GM23338 (cell line): ENCODE measurements around the gene KIF3B. TPM values are rescaled to one million over a fixed set of nuclear protein-coding genes. Genes with fewer than 3 reads are reported as not detected.

Experiments used
- ATAC-seq: fragments of 200-7000 bp; cut with Tn5 transposase; 3 replicates; pipeline ENCODE4 v1.9.1; 2020
- DNase-seq: peaks from one replicate; pipeline ENCODE4 v3.0.0-alpha.2; 2015; ENCODE audit warnings: low spot score
- H2AFZ ChIP-seq: fragments of 200-600 bp; sonication (generic); 2 replicates; pipeline ENCODE4 v1.8.0; 2016; ENCODE audit warnings: antibody characterized with exemption, mild to moderate bottlenecking, moderate library complexity
- H3F3A ChIP-seq: fragments of 200-600 bp; sonication (generic); replicated peaks from 2 replicates; pipeline ENCODE4 v1.8.0; 2017; ENCODE audit warnings: antibody characterized with exemption, mixed run types, low read depth
- H3K27ac ChIP-seq: fragments of 200-600 bp; sonication (generic); 2 replicates; pipeline ENCODE4 v1.6.1; 2016; ENCODE audit warnings: low read depth
- H3K27me3 ChIP-seq: fragments of 200-600 bp; sonication (generic); 2 replicates; pipeline ENCODE4 v1.8.0; 2016; ENCODE audit warnings: mild to moderate bottlenecking, mixed run types, moderate library complexity; ENCODE audit not compliant: insufficient read depth
- H3K36me3 ChIP-seq: fragments of 200-600 bp; sonication (generic); 2 replicates; pipeline ENCODE4 v1.8.0; 2016; ENCODE audit warnings: mild to moderate bottlenecking; ENCODE audit not compliant: insufficient read depth
- H3K4me1 ChIP-seq: fragments of 200-600 bp; sonication (generic); 2 replicates; pipeline ENCODE4 v1.8.0; 2016; ENCODE audit warnings: mild to moderate bottlenecking, moderate library complexity; ENCODE audit not compliant: insufficient read depth
- H3K4me2 ChIP-seq: fragments of 200-600 bp; sonication (generic); 2 replicates; pipeline ENCODE4 v1.7.1; 2017; ENCODE audit warnings: mixed run types
- H3K4me3 ChIP-seq: fragments of 200-600 bp; sonication (generic); 2 replicates; pipeline ENCODE4 v1.6.1; 2016; ENCODE audit warnings: mixed run types
- H3K79me2 ChIP-seq: fragments of 200-600 bp; sonication (generic); replicated peaks from 2 replicates; pipeline ENCODE4 v1.8.0; 2017; ENCODE audit warnings: mild to moderate bottlenecking; ENCODE audit not compliant: insufficient read depth
- H3K9me2 ChIP-seq: fragments of 200-600 bp; sonication (generic); 2 replicates; pipeline ENCODE4 v1.8.0; 2017; ENCODE audit not compliant: insufficient read depth
- H4K20me1 ChIP-seq: fragments of 200-600 bp; sonication (generic); replicated peaks from 2 replicates; pipeline ENCODE4 v1.8.0; 2017; ENCODE audit warnings: mild to moderate bottlenecking; ENCODE audit not compliant: insufficient read depth
- H3K27ac Mint-ChIP-seq: 2 replicates; pipeline ENCODE4 v1.8.0; 2020; ENCODE audit warnings: inconsistent platforms, mild to moderate bottlenecking, moderate library complexity, mixed read lengths
- H3K27me3 Mint-ChIP-seq: 3 replicates; pipeline ENCODE4 v1.8.0; 2022; ENCODE audit warnings: low read depth, mild to moderate bottlenecking, moderate library complexity, mixed read lengths, inconsistent platforms; ENCODE audit not compliant: insufficient read depth, poor library complexity
- H3K36me3 Mint-ChIP-seq: 3 replicates; pipeline ENCODE4 v1.8.0; 2021; ENCODE audit warnings: low read depth, mild to moderate bottlenecking, inconsistent platforms, moderate library complexity, mixed read lengths
- H3K4me1 Mint-ChIP-seq: 3 replicates; pipeline ENCODE4 v1.8.0; 2020; ENCODE audit warnings: mild to moderate bottlenecking, inconsistent platforms, mixed read lengths
- H3K4me3 Mint-ChIP-seq: 3 replicates; pipeline ENCODE4 v1.8.0; 2021; ENCODE audit warnings: moderate library complexity, mild to moderate bottlenecking, inconsistent platforms, mixed read lengths
- H3K9me3 Mint-ChIP-seq: 3 replicates; pipeline ENCODE4 v1.8.0; 2020; ENCODE audit warnings: moderate library complexity, mild to moderate bottlenecking, inconsistent platforms, mixed read lengths
- EZH2 ChIP-seq: fragments of 200-600 bp; sonication (generic); IDR thresholded peaks from one replicate; pipeline ENCODE4 v1.8.0; 2017; ENCODE audit warnings: antibody characterized with exemption, mild to moderate bottlenecking, low read depth; ENCODE audit not compliant: unreplicated experiment
- EZH2phosphoT487 ChIP-seq: fragments of 200-600 bp; sonication (generic); IDR thresholded peaks from one replicate; pipeline ENCODE4 v1.8.1; 2018; ENCODE audit warnings: antibody characterized with exemption; ENCODE audit not compliant: unreplicated experiment
- JUNB ChIP-seq: IDR thresholded peaks from one replicate; pipeline ENCODE4 v1.6.1; 2016; ENCODE audit warnings: antibody characterized with exemption; ENCODE audit not compliant: unreplicated experiment
- NANOG ChIP-seq: IDR thresholded peaks from 2 replicates; pipeline ENCODE4 v1.6.1; 2016; ENCODE audit warnings: antibody characterized with exemption, borderline replicate concordance
- POLR2AphosphoS5 ChIP-seq: IDR thresholded peaks from 2 replicates; pipeline ENCODE4 v1.6.1; 2016; ENCODE audit warnings: antibody characterized with exemption, low read depth
- ZNF114 ChIP-seq: fragments of 250-450 bp; sonication (Bioruptor Pico); IDR thresholded peaks from 2 replicates; pipeline ENCODE4 v1.5.0; 2020; ENCODE audit warnings: mild to moderate bottlenecking, moderate library complexity
- ZNF462 ChIP-seq: fragments of 250-450 bp; sonication (Bioruptor Pico); IDR thresholded peaks from 2 replicates; pipeline ENCODE4 v1.5.0; 2020; ENCODE audit warnings: mild to moderate bottlenecking, moderate library complexity
- polyA plus RNA-seq: library from polyadenylated mRNA; unstranded; fragments of >200 nt; fragmentation: Nextera tagmentation; extraction: Ambion mirVana; gene quantifications from 2 replicates; pipeline ENCODE4 v1.2.1, GENCODE V29; 2016
- total RNA-seq: library from RNA; depleted of rRNA; stranded (reverse); fragments of >200 nt; shearing (Covaris generic); gene quantifications from 2 replicates; pipeline ENCODE4 v1.2.3, GENCODE V29; 2014

Gene KIF3B
- total and polyA plus RNA-seq, 2 experiments from 2014 or later = 6.1 to 22.8 TPM

GRCh38 chr20:32235331-32236047 is 42.0 kb upstream of the KIF3B start (continued):
- TF ChIP-seq ZNF462 (CRISPR knock-in tag) (no peak), EZH2 (no peak), JUNB (no peak)

GRCh38 chr20:32236048-32236533 is 41.4 kb upstream of the KIF3B start:
- H3K4me3 Mint-ChIP-seq = no peak overlapping the region
- no peak overlapping the region for H3K4me3 ChIP-seq
- H3K79me2 ChIP-seq = no peaks in the 10 kb centered on the region
- no peaks in the 10 kb centered on the region for H3K27me3 ChIP-seq
- peaks cover 25% of the 10 kb centered on the region for H3K36me3 ChIP-seq
- H3K27ac Mint-ChIP-seq = no peak overlapping the region
- H3K4me1 ChIP-seq = peaks cover 14% of the 10 kb centered on the region; the same call in 1 of the 2 replicates
- peaks cover 6% of the 10 kb centered on the region for H4K20me1 ChIP-seq
- ATAC-seq (no peak), DNase-seq (no peak)
- H3K27me3 Mint-ChIP-seq = peaks cover 1% of the 10 kb centered on the region
- H3K9me3 Mint-ChIP-seq = no peaks in the 10 kb centered on the region
- H3F3A ChIP-seq = peaks cover 10% of the 10 kb centered on the region; the same call in 1 of the 2 replicates
- no peak overlapping the region for H3K4me2 ChIP-seq
- H3K27ac ChIP-seq = no peak overlapping the region
- no peak overlapping the region for H2AFZ ChIP-seq
- no peaks in the 10 kb centered on the region for H3K9me2 ChIP-seq
- H3K4me1 Mint-ChIP-seq = peaks cover 13% of the 10 kb centered on the region
- peaks cover 37% of the 10 kb centered on the region for H3K36me3 Mint-ChIP-seq
- TF ChIP-seq ZNF462 (CRISPR knock-in tag) = no peak
- no peak for TF ChIP-seq EZH2phosphoT487
- TF ChIP-seq POLR2AphosphoS5 = no peak
- TF ChIP-seq NANOG = no peak
- TF ChIP-seq ZNF114 (CRISPR knock-in tag) = no peak
